ENCODE results near the gene ATP1A4.
"Not testable (repeated sequence)": the region's sequence is repeated elsewhere in the genome, so short reads cannot be mapped to it uniquely, and the experiment has no call there.

ATP1A4 gene

DNA sequence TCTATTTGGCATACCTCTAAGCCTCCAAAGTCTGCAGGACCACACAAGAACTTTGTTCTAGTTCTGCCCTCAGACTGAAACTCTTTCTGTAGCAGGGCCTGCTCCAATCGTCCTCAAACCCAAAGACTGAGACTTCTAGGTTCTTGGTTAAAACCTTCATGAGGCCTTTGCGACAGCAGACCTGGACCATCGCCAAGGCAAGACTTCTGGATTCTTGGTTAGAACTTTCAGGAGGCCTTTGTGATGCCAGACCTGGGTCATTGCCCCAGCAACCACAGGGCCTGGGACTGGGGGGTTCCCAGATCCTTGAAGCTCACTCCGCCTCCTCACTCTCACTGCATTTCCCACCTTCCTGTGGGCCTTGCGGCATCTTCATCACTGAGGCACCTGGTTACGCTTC lies at the start of gene ATP1A4:
ATP1A4 (plus strand) TSS at position 301 of the 400 bp plus-strand sequence. CDS start 438 bp downstream, outside the sequence.
- no peak for DNase-seq (ENCODE audit: low read depth in 1 of 2, low spot score in 1 of 2)
- in situ Hi-C loops (cut with HindIII; ENCODE audit: low pct_unique_long_range_greater_than_20kb, low sequenced_read_pairs) = no loop called here
- no peak for TF ChIP-seq JUND (IDR thresholded peaks at IDR 0.05; ENCODE audit: low read depth)

DNA sequence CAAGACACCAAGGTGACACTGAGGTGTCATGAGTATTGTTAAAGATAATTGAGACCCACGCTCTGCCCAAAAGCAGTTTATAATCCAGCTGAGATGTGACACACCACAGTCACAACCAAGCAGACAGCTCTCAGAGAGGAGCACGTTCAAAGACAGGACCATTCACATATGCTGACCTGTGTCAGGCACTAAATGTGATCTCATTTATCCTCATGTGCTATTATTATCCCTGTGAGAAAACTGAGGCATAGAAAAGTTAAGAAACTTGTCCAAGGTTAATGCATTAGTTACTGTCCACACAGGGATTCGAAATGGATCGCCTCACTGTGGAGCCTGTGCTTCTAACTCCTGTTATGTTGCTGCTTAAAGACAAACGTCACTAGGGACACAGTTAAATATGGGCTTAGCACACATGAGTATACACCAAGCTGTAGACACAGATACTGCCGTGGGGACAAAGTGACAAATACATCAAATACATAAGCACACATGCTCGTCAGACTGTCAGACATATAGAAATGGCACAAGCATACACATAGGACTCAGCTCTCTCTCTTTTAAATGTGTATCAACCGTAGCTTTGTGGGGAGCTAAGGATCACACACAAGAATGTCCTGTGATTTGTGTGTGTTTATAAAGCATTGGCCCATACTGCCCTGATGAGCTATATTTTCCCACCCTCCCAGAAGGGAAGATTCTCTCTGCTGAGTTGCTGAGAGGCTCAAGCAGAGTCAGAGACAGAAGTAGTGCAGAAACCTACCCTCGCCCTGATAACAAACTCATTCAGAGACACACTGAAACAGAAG lies 49.5 kb upstream of the ATP1A4 start:
- in situ Hi-C loops (cut with HindIII; ENCODE audit: low pct_unique_long_range_greater_than_20kb, low sequenced_read_pairs) = no loop called here
- no peak for TF ChIP-seq JUND (IDR thresholded peaks at IDR 0.05; ENCODE audit: low read depth)
- no peak for DNase-seq (ENCODE audit: low read depth in 1 of 2, low spot score in 1 of 2)

DNA sequence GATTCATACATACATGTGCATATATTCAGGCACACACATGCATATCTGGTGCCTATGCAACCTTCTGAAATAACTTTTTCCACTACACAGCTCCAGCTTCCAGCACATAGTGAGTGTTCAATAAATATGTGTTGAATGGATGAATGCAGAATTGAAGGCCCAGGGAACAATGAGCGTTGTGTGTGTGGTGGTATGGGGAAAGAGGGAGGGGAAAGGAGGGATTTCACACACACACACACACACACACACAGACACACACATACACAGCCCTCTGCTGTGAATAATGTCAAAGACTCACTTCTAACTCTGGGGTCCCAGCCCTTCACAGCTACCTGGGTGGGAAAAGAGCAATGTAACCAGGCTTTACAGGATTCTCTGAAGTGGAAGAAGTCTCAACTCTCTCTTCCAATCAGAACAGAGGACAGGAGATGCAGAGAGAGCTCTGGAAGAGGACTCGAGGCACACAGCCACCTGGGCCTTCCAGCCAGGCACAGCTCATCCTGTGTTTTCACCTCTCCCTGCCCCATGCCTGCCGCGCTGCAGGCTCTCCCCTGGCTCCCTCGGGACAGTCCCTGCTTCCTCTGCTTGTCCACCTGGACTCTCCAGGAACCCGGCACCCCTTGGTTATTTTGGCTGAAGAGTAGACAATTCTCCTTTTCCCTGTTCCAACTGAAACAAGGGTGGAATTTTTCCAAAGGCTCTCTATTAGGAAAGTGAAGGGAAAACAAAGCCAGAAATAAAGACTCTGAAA lies 47.6 kb upstream of the ATP1A4 start:
- in situ Hi-C loops (cut with HindIII; ENCODE audit: low pct_unique_long_range_greater_than_20kb, low sequenced_read_pairs) = no loop called here
- TF ChIP-seq JUND (IDR thresholded peaks at IDR 0.05; ENCODE audit: low read depth) = no peak

DNA sequence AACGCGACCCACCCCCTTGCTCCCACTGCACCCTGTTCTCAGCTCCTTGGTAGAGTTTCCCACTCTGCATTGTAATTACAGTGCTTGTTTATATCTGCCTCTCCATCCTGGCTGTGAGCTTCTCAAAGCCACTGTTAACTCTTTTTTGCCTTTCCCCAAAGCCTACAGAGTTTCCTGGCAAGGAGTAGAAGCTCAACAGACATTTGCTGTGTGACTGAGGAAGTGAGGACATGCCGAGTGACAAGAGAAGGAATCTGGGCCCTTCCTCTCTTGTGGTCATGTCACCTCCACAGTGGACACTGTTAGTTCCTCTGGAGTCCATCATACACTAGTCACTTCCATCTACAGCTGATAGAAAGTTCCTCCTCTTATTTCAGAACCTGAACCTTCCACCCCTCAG lies 46.9 kb upstream of the ATP1A4 start:
- DNase-seq (ENCODE audit: low read depth in 1 of 2, low spot score in 1 of 2) = no peak
- no peak for TF ChIP-seq JUND (IDR thresholded peaks at IDR 0.05; ENCODE audit: low read depth)
- in situ Hi-C loops (cut with HindIII; ENCODE audit: low pct_unique_long_range_greater_than_20kb, low sequenced_read_pairs) = no loop called here

More for the DNA sequence above, 47.6 kb upstream of the ATP1A4 start:
- DNase-seq (ENCODE audit: low read depth in 1 of 2, low spot score in 1 of 2) = no peak

DNA sequence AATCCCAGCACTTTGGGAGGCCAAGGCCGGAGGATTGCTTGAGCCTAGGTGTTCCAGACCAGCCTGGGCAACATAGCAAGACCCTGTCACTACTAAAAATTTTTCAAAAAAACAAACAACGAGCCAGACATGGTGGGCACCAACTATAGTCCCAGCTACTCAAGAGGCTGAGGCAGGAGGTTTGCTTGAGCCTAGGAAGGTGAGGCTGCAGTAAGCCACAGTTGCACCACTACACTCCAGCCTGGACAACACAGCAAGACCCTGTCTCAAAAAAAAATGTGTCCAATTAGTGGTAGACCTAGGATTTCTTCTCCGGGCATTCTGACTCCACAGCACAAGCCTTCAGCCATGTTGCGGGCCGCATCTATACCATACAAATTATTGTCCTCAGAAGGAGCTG lies 46.2 kb upstream of the ATP1A4 start:
- DNase-seq (ENCODE audit: low read depth in 1 of 2, low spot score in 1 of 2) = no peak
- in situ Hi-C loops (cut with HindIII; ENCODE audit: low pct_unique_long_range_greater_than_20kb, low sequenced_read_pairs) = no loop called here
- no peak for TF ChIP-seq JUND (IDR thresholded peaks at IDR 0.05; ENCODE audit: low read depth)

DNA sequence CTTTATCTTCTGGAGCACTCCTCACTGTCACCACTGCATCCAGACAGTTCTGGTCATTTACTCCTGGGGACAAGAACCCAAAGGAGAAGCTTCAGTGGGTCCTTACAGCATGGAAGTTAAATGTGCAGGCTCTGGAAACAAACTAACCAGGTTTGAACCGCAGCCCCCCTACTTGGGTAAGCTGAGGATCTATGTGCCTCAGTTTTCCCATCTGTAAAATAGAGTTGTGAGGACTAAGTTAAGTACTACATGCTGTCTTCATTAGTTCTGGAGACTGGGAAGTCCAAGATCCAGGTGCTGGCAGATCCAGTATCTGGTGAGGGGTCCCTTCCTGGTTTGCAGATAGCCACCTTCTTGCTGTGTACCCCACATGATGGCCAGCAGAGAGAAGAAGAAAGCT lies 43.9 kb upstream of the ATP1A4 start:
- TF ChIP-seq JUND (IDR thresholded peaks at IDR 0.05; ENCODE audit: low read depth) = no peak
- DNase-seq (ENCODE audit: low read depth in 1 of 2, low spot score in 1 of 2) = no peak
- in situ Hi-C loops (cut with HindIII; ENCODE audit: low pct_unique_long_range_greater_than_20kb, low sequenced_read_pairs) = no loop called here

DNA sequence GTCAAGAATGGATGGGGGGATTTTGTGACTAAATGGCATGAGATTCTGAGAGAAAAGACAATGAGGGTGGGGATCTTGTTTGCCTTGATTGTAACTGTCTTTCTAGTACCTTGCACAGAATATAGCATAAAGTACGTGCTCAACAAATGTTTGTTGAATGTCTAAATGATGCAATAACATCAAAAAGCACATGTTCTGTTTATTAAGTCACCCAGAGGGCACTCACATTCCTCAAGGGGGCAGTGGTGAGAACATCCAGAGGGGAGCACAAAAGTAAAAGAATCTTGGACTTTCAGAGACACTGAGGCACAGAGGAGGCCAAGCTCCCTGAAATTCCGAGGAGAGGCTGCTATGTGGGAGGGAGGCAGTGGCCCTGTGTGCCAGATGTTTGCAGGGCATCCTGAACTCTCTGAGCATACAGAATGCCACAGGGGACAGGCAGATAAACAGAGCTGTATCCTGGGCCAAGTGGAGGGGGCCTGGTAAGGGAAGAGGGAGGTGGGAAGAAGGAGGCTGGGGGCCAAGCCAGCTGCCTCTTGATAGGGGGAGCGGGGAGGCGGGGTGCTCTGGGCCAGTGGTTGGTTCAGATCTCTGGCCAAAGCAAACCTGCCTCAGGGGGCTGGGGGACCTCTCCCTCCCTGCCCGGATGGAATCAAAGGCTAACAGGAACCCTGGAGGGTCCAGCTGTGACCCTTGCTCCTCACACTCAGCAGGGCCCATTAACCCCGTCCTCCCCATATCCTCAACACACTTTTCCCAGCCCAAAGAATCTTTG lies 42.3 kb upstream of the ATP1A4 start:
- TF ChIP-seq JUND (IDR thresholded peaks at IDR 0.05; ENCODE audit: low read depth) = no peak
- in situ Hi-C loops (cut with HindIII; ENCODE audit: low pct_unique_long_range_greater_than_20kb, low sequenced_read_pairs) = no loop called here
- peak in 1 of 2 experiments; percentile 72 for DNase-seq (ENCODE audit: low read depth in 1 of 2, low spot score in 1 of 2)

DNA sequence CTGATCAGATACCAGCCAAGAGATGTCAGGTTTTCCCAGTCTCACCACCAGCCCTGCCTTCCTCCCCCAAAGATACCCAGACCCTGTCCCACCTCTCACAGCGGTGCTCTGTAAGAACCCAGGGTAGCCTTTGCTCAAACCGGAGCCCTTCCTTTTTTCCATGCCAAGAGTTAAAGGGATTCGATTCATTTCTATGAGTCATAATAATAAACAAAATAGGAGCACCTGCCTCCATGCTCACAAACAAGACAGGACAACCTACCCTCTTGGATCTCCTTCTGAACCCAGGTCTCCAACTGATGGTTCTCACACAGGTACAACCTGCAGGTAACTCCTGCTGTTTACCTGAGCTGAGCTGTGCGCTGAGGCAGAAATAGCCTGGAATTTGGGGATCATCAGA lies 41.7 kb upstream of the ATP1A4 start:
- in situ Hi-C loops (cut with HindIII; ENCODE audit: low pct_unique_long_range_greater_than_20kb, low sequenced_read_pairs) = no loop called here
- no peak for DNase-seq (ENCODE audit: low read depth in 1 of 2, low spot score in 1 of 2)
- TF ChIP-seq JUND (IDR thresholded peaks at IDR 0.05; ENCODE audit: low read depth) = no peak

DNA sequence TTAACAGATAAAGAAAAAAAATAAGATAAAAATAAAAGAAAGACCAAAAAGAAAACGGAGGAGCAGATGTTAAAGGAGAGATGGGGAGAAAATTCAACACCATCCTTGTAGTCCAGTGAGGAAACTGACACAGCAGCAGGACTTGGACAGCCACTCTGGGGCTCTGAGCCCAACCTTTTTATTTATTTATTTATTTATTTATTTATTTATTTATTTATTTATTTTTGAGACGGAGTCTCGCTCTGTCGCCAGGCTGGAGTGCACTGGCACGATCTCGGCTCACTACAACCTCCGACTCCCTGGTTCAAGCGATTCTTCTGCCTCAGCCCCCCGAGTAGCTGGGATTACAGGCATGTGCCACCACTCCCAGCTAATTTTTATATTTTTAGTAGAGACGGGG lies 39.9 kb upstream of the ATP1A4 start:
- DNase-seq (ENCODE audit: low read depth in 1 of 2, low spot score in 1 of 2); in situ Hi-C loops (cut with HindIII; ENCODE audit: low pct_unique_long_range_greater_than_20kb, low sequenced_read_pairs): not testable (repeated sequence)

DNA sequence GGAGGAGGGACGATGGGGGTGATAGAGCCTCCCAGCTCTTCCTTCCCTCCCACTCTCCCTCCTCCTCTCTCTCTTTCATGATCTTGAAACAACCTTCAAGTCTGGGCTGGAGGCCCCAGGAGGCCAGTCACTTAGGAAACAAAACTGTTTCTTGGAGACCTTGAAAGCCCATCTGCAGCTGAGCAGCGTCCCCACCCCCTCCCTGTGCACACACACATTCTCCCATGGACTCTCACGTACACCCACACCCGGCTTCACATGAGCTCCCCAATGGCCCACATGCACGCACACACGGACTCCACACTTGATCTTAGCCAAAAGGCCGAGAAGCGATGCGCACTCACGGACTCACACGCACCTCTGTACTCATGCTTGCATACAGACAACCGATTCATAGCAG lies 39.0 kb upstream of the ATP1A4 start:
- in situ Hi-C loops (cut with HindIII; ENCODE audit: low pct_unique_long_range_greater_than_20kb, low sequenced_read_pairs) = no loop called here
- no peak for TF ChIP-seq JUND (IDR thresholded peaks at IDR 0.05; ENCODE audit: low read depth)
- DNase-seq (ENCODE audit: low read depth in 1 of 2, low spot score in 1 of 2) = no peak

DNA sequence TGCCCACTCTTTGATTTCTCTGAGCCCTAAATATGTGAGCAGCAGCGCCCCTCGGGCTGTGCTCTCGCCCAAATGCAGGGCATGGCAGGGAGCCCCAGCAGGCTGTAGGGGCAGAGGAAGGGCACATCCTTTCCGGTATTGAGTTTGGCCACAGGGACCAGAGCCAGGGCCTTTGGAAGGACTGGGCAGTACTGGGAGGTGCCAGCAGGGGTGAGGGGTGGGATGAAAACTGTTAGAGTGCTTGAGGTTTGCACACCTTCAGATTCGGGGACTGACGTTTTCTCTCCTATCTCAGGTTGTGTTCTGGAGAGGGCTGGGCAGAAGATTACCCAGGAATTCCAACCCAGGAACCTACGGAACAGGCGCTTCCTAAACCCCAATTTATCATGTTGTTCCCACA lies 38.0 kb upstream of the ATP1A4 start:
- DNase-seq (ENCODE audit: low read depth in 1 of 2, low spot score in 1 of 2) = no peak
- in situ Hi-C loops (cut with HindIII; ENCODE audit: low pct_unique_long_range_greater_than_20kb, low sequenced_read_pairs) = no loop called here

DNA sequence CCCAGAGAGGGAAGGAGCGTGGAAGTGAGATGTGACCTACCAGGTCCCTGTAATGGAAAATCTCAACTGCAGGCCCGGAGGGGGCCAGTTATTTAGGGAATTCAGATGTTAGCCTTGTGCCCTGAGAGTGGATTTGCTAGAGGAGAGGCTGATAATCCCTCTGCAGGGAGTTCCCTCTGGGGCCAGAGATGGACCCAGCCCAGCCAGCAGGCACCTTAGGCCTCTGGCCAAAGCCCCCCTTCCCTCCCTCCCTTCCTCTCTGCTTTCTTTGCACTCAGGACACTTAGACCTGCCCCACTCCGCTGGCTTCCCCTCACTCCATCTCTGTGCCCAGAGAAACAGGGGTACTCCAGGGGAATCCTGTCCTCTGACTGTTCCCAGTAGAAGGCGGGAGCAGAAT lies 37.3 kb upstream of the ATP1A4 start:
- in situ Hi-C loops (cut with HindIII; ENCODE audit: low pct_unique_long_range_greater_than_20kb, low sequenced_read_pairs) = no loop called here
- TF ChIP-seq JUND (IDR thresholded peaks at IDR 0.05; ENCODE audit: low read depth) = no peak
- no peak for DNase-seq (ENCODE audit: low read depth in 1 of 2, low spot score in 1 of 2)

More for the DNA sequence above, 38.0 kb upstream of the ATP1A4 start:
- TF ChIP-seq JUND (IDR thresholded peaks at IDR 0.05; ENCODE audit: low read depth) = no peak

Measured in T47D (cell line).